Spinal cord (tissue), 10 donors: ENCODE measurements around the gene AFTPH. TPM values are rescaled to one million over a fixed set of nuclear protein-coding genes. Genes with fewer than 3 reads are reported as not detected.

Experiments used
- DNase-seq, 6 donors: peaks; one replicate each; pipeline versions ENCODE4 v3.0.0 to v3.0.0-alpha.2; 2013 to 2015; ENCODE audit warnings: low spot score in 6 of 6, low read depth in 4 of 6
- H3K27ac ChIP-seq: one replicate; pipeline ENCODE4 v1.5.1; 2013; ENCODE audit warnings: low read depth, low read length, control low read depth
- H3K27me3 ChIP-seq: one replicate; pipeline ENCODE4 v1.6.1; 2013; ENCODE audit warnings: low read length; ENCODE audit not compliant: control insufficient read depth, insufficient read depth
- H3K36me3 ChIP-seq: one replicate; pipeline ENCODE4 v1.6.1; 2013; ENCODE audit warnings: low read length; ENCODE audit not compliant: control insufficient read depth, insufficient read depth
- H3K4me1 ChIP-seq: one replicate; pipeline ENCODE4 v1.6.1; 2013; ENCODE audit warnings: low read length; ENCODE audit not compliant: control insufficient read depth, insufficient read depth
- H3K4me3 ChIP-seq: one replicate; pipeline ENCODE4 v1.5.1; 2013; ENCODE audit warnings: low read depth, low read length, control low read depth
- H3K9me3 ChIP-seq: one replicate; pipeline ENCODE4 v1.6.1; 2013; ENCODE audit warnings: low read length; ENCODE audit not compliant: control insufficient read depth, insufficient read depth
- WGBS: methylation state at CpG from one replicate; pipeline ENCODE4 v1.1.5; 2013; ENCODE audit warnings: missing lambda C conversion rate; ENCODE audit not compliant: insufficient coverage; 5-methylcytosine and 5-hydroxymethylcytosine counted together
- polyA plus RNA-seq, 2 donors: library from polyadenylated mRNA; unstranded; fragments of 120-200 nt; gene quantifications; one replicate each; pipeline ENCODE4 v1.2.1, GENCODE V29; 2013; ENCODE audit not compliant: insufficient read length in 2 of 2
- total RNA-seq, 2 donors: library from RNA; depleted of rRNA in 1 of 2; stranded (reverse); fragments of 120-200 nt in 1 of 2; fragments of >200 nt in 1 of 2; gene quantifications; one replicate each; pipeline versions ENCODE4 v1.2.3 to v1.2.4, GENCODE V29; 2013 to 2014
- donor health status: healthy.

Gene AFTPH
- total and polyA plus RNA-seq, 4 donors, result 38.0 to 63.6 (median 50.6) TPM

DNA sequence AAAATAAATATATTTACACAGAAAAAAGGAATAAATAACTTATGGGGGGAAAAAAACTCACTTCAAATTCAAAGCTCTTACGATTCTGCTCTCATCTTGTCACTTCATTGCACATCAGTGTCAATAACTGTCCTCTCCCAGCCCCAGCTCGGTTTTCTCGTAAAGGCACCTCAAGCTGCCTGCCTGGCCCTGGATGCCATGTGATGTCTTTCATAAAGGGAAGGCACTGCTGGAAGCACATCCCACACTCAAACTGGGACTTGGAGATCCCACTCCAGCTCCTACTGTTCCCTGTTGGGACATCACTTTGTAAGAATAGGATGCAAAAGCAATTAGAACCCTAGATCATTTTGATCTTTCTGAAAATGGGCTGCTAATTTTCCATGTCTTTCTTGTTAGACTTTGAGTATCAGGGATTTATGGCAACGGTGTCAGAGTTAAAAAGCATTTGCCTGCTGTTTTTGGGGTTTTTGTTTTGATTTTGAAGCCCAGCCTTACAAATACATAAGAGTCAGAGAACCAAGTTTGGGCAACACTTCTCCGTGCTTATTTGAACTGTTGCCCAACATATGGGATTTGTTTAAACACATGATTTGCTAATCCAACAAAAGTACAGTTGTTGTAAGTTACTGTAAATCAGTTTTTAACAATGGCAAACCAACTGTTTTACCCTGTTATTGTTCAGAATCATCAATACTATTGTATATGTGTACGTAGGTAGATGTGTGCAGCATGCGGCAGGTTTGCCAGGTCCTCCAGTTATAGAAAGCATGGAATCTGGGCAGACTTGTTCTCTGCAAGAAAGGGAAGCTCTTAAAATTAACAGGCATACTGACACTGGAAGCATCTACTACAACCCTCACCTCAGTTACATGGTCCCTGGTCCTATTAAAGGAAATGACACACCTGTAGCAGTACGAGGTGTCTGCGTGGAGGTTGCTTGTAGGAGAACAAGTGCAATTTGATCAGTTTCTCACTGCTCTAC, 109.0 kb downstream of the AFTPH start:
- WGBS, result 78% methylated on average over 2 of the region's 9 CpGs
- H3K4me3 ChIP-seq, result no peak overlapping the region
- H3K9me3 ChIP-seq, result no peaks in the 10 kb centered on the region
- H3K27ac ChIP-seq, result no peak overlapping the region
- no peak for DNase-seq
- no peaks in the 10 kb centered on the region for H3K27me3 ChIP-seq
- H3K4me1 ChIP-seq, result peaks cover 23% of the 10 kb centered on the region
- H3K36me3 ChIP-seq, result peaks cover 17% of the 10 kb centered on the region

DNA sequence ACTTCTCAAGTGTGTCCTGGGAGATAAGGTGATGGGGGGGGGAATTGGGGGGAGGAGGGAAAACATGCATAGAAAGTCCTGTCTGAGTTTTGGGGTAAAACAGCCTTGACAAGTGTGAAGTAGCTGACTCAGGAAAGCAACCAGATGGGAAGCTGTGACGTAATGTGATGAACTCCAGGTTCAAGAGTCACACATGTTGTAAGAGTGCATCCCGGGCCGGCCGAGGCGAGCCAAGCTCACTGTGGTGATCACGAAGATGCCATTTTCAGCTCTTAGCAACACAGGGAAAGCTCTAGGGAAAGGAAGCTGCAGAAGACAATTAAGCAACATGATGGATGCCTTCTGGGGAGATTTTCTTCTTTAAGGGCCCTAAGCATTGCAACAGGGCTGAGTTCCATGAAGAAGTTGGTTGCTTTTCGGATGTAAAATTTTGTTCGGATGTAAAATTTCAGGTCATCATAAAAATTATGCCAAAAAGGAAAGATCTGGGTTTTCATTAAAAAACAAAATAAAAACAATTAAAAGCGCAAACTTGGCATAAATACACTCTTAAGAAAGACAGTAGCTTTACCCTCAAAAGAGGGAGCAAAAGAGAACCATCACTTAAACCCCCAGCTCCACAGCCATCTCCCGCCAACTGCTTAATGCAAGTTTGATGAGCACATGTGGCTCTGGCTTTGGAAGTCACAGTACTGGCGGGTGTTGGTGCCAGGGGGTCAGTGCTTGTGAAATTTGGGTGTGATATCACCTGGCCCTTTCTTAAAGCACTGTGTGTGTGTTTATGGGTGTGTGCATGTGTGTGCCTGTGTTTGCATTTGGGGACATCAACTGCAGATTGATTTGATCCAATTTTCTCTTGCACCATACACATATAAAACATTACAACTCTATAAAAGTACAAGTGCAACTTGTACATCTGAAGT, 110.5 kb downstream of the AFTPH start:
- Histone ChIP-seq H3K4me1 (peaks cover 10% of the 10 kb centered on the region), H3K36me3 (peaks cover 17% of the 10 kb centered on the region), H3K27ac (no peak overlapping the region), H3K27me3 (no peaks in the 10 kb centered on the region), H3K4me3 (no peak overlapping the region), H3K9me3 (no peaks in the 10 kb centered on the region)
- 19% methylated on average over 6 of the region's 11 CpGs for WGBS
- peak in 1 of 6 donors; percentile 67 for DNase-seq

DNA sequence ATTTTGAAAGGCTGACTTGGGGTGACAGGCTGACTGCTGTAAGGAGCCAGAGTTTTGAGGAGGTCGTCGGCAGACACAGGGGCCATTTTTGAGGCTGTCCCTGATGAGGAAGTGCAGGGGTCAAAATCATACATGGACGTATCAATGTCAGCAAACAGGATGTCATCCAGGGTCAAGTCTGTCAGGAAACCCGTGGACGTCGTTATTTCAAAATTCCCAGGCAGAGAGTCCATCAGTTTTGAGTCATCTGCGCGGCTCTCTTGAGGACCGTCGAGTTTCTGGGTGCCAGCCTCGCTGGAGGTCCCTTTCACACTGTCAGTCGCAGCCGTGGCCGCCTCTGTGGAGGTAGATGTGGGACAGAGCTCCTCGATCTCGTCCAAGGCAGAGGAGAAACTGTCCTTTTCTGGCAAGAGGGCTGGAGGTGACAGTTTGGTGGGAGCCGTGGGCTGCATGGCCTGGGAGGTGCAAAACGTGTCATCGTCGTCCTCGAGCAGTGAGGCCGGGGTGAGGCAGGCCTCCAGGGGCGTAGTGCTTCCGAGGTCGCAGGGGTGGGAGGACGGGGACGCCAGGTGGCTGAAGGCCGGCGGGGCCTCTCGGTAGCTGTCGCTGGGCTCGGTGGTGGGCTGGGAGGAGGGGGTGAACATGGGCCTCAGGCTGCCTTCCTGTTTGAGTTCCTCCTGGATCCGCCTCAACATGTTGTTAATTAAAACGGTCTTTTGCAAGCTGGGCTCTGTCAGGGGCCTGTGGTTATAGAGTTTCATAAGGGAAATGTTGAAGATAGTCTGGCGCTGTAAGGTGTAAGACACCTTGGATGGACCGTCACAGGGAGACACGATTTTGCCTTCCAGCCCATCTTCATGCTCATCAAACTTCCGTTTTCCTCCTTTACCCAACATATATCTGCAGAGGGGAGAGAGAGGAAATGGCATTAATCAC, 112.1 kb downstream of the AFTPH start:
- Histone ChIP-seq H3K9me3 (no peaks in the 10 kb centered on the region), H3K4me3 (no peak overlapping the region), H3K27me3 (no peaks in the 10 kb centered on the region), H3K27ac (no peak overlapping the region), H3K36me3 (peaks cover 13% of the 10 kb centered on the region), H3K4me1 (peaks cover 13% of the 10 kb centered on the region)
- WGBS, result 83% methylated on average over 34 of the region's 38 CpGs
- no peak for DNase-seq

DNA sequence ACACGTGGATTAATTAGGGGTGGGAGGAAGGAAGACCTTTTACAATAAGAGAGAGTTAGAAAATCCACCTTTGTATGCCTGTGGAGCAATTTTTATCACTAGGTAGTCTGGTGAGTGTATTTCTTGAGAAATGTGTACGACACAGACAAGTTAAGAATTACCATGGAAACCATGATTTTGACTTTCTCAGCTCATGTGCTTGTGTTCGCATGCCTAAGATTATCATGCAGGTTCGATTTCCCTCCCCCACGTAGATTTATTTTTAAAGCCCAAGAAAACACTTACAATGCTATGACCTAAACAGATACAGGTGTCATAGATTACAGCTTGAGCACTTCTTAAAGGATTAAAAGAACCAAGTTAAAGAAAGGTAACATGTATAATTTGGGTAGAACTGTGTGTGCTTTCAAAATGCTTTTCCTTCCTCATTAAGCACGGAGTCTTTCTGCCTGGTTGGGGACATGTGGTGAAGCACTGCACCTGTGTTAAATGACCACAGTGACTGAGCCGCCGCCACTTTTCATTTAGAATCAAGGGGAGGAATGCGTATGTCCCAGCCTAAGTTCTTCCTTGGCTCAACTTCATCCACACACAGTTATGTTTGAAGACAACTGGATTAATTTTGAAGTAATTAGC, 113.0 kb downstream of the AFTPH start:
- no peak overlapping the region for H3K4me3 ChIP-seq
- peaks cover 11% of the 10 kb centered on the region for H3K36me3 ChIP-seq
- no peak overlapping the region for H3K27ac ChIP-seq
- WGBS, result no CpG with 5 or more reads among the region's 9 CpGs
- H3K9me3 ChIP-seq, result no peaks in the 10 kb centered on the region
- no peak for DNase-seq
- H3K4me1 ChIP-seq, result peaks cover 15% of the 10 kb centered on the region
- H3K27me3 ChIP-seq, result no peaks in the 10 kb centered on the region

DNA sequence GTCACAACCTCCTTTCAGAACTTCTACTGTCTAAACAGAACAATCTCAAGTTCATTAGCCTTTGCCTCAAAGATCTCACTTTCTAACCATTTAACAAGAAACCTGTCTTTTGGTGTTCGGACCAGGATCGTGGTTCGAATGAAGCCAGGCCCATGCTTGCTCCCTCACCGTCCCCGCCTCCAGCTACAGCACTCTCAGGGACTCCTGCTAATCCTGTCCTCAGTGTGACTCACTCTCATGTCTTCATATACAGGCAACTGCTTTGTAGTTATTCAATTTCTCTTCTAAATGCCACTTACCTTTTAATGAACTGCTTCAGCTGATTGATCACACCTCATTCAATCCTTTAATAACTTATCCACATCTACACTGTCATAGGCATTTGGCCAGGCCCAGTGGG, 113.8 kb downstream of the AFTPH start:
- Histone ChIP-seq H3K36me3 (peaks cover 11% of the 10 kb centered on the region), H3K27me3 (no peaks in the 10 kb centered on the region), H3K4me3 (no peak overlapping the region), H3K9me3 (no peaks in the 10 kb centered on the region), H3K27ac (no peak overlapping the region), H3K4me1 (peaks cover 17% of the 10 kb centered on the region)
- DNase-seq, result no peak
- WGBS, result 93% methylated on average over 5 of the region's 5 CpGs

DNA sequence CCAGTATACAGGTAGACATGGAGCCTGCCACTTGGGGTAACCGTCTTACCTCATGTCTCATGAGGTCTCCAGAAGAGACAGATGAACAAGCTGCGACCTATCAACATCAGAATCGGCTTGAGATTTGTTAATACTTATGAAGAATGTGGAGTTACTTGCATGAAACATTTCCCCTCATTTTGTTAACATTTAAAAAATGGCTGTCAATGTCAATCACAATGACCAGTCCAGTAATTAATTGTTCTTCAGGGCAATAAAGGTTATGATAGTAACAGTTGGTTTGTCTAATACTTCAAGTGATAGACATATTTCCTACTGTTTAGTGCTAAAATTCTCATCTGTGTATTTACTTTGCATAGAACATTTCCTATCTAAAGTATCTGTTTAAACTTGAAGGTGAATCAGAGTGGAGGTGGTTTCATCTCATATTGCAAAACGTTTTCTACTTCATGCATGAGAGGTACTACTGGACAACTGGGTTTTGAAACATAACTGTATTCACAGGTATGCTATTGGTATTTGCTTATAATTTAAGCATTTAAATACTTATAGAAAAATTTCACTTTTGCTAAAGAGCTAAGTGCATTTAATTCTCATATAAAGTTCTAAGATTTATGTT, 114.5 kb downstream of the AFTPH start:
- no peaks in the 10 kb centered on the region for H3K27me3 ChIP-seq
- no peaks in the 10 kb centered on the region for H3K9me3 ChIP-seq
- no peak overlapping the region for H3K27ac ChIP-seq
- peaks cover 24% of the 10 kb centered on the region for H3K4me1 ChIP-seq
- WGBS, result 100% methylated on average over 1 of the region's 4 CpGs
- H3K36me3 ChIP-seq, result peaks cover 11% of the 10 kb centered on the region
- no peak for DNase-seq
- no peak overlapping the region for H3K4me3 ChIP-seq

DNA sequence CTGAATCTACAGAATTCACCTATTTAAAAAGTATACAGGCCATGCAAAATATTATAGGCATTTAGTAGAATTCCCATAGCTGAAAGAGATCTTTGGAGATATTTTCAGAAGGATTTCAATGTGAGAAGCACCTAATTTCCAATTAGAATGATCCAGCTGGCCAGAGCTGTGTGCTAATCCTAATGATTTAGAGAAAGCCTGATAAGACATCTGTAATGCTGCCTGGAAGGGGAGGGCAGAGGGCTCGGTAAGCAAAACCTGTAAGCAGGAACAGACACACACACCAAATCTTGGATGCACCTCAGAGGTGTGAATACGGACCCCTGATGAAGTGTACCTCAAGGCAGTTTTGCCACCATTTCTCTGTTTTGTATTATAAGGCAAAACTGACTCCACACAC, 115.6 kb downstream of the AFTPH start:
- Histone ChIP-seq H3K4me1 (peaks cover 31% of the 10 kb centered on the region), H3K27me3 (no peaks in the 10 kb centered on the region), H3K36me3 (peaks cover 11% of the 10 kb centered on the region), H3K9me3 (no peaks in the 10 kb centered on the region), H3K4me3 (no peak overlapping the region), H3K27ac (no peak overlapping the region)
- no peak for DNase-seq
- WGBS, result no CpG with 5 or more reads among the region's 2 CpGs

DNA sequence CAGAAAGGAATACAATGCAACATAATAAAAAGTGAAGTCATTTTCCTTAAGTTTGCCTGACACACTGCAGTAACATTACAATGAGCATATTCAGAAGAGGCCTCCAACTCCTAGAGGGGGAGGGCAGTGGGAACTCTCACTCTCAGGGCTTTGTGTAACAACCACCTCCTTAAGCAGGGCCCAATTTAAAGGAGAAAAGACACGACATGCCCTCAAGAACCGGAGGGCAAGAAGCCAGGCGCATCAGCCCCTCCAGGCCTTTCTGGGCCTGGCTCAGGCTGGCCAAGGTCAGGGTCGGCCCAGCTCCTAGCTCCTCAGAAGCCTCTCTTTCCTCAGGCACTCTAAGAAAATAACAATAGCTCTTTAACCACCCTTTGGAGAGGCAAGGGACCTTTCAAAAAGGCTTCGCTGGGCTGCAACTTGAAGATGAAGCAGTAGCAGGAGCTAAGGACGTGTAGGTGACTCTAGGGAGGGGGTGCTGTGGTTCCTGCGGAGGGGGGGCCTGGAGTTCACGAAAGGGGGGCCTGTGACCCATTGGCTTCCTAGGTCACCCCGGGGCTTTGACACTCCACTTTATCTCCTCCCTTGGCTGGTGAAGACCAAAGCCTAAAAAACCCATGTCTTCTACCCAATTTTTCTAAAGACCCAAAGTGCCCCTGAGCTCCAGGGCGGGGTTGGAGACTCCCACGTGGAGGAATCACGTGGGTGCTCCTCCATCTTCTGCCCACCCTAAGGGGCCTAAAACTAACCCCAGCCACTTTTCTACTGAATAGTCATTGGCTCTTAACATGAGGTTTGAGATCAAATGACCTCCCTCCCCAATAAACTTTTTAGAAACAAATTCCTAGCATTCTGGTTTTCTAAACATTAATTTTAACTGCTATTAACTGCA, 116.3 kb downstream of the AFTPH start:
- 58% methylated on average over 12 of the region's 12 CpGs for WGBS
- Histone ChIP-seq H3K4me1 (peaks cover 34% of the 10 kb centered on the region), H3K36me3 (peaks cover 11% of the 10 kb centered on the region), H3K27me3 (no peaks in the 10 kb centered on the region), H3K27ac (peak overlapping the region; percentile 57), H3K9me3 (no peaks in the 10 kb centered on the region), H3K4me3 (no peak overlapping the region)
- DNase-seq, result no peak
